Measurements from ENCODE around the gene PI4K2B. TPM values are rescaled to one million over a fixed set of nuclear protein-coding genes. Genes with fewer than 3 reads are reported as not detected.

Gene PI4K2B
- total RNA-seq, 1 experiment from 2014 or later, result 10.3 TPM

- Histone ChIP-seq H3K56ac (ENCODE audit: insufficient read length, low read depth, low read length) (no peak overlapping the region), H2BK5ac (ENCODE audit: insufficient read length, low read length) (no peak overlapping the region), H3K9ac (ENCODE audit: extremely low read depth, insufficient read length, low read length) (no peak overlapping the region), H3K79me1 (ENCODE audit: insufficient read depth, low read depth, low read length, poor library complexity, severe bottlenecking) (no peaks in the 10 kb centered on the region), H3K18ac (ENCODE audit: insufficient read length, low read depth, low read length) (no peak overlapping the region), H3K4ac (ENCODE audit: low read depth, low read length) (no peak overlapping the region), H3K4me2 (ENCODE audit: insufficient read depth, insufficient read length, low read length) (no peak overlapping the region), H4K8ac (replicated peaks; ENCODE audit: insufficient read length, low read depth, low read length) (no peak overlapping the region), H3K14ac (ENCODE audit: insufficient read depth, low read length) (no peak overlapping the region), H3K79me2 (ENCODE audit: insufficient read depth, low read length) (no peaks in the 10 kb centered on the region), H3K27me3 (ENCODE audit: insufficient read depth, low read length) (no peaks in the 10 kb centered on the region), H3K4me1 (ENCODE audit: insufficient read depth, low read length) (no peaks in the 10 kb centered on the region), H3T11ph (ENCODE audit: low read length) (no peak overlapping the region), H3K23ac (ENCODE audit: insufficient read length, low read depth, low read length) (no peak overlapping the region), H3K9me3 (ENCODE audit: control insufficient read depth, low read depth, low read length) (no peaks in the 10 kb centered on the region), H2BK15ac (ENCODE audit: low read depth, low read length) (no peak overlapping the region), H4K20me1 (ENCODE audit: control insufficient read depth, insufficient read depth, insufficient read length) (no peaks in the 10 kb centered on the region), H2AFZ (ENCODE audit: low read length) (no peak overlapping the region), H4K91ac (ENCODE audit: insufficient read length, low read depth, low read length) (no peak overlapping the region), H2BK20ac (ENCODE audit: low read depth, low read length, poor library complexity, severe bottlenecking) (no peak overlapping the region), H2BK12ac (ENCODE audit: insufficient read length, low read depth, low read length) (no peak overlapping the region), H4K5ac (ENCODE audit: insufficient read length, low read depth, low read length) (no peak overlapping the region), H3K27ac (ENCODE audit: insufficient read length, low read depth, low read length) (no peak overlapping the region), H2BK120ac (ENCODE audit: low read depth, low read length, poor library complexity, severe bottlenecking) (no peak overlapping the region), H2AK5ac (ENCODE audit: insufficient read length, low read length) (no peak overlapping the region), H3K23me2 (ENCODE audit: insufficient read length, low read depth, low read length, poor library complexity, severe bottlenecking) (no peaks in the 10 kb centered on the region)
- whole genome bisulfite sequencing (ENCODE audit: extremely low coverage, insufficient read length, low lambda C conversion rate), result no CpG with 5 or more reads among the region's 3 CpGs
- Mint-ChIP-seq H3K27me3 (ENCODE audit: low read depth) (peaks cover 8% of the 10 kb centered on the region), H3K27ac (no peak overlapping the region), H3K4me3 (no peak overlapping the region), H3K36me3 (ENCODE audit: insufficient read depth in 1 of 3, low read depth in 3 of 3) (peaks cover 0 to 12% (median 6%) of the 10 kb centered on the region in 3 experiments; a peak in 5 of 7 replicates), H3K9me3 (peaks cover 7 to 9% of the 10 kb centered on the region in 2 experiments; a peak in 3 of 5 replicates), H3K4me1 (no peaks in the 10 kb centered on the region)
- no peak for DNase-seq
- TF ChIP-seq CTCF (conservative IDR thresholded peaks at IDR 0.05), result no peak
Observed at GRCh38 chr4:25284466-25284865, 50.6 kb downstream of the PI4K2B start.

Data from H9 (cell line).